GM11168 (cell line): Measurements from ENCODE around the gene RCAN2.

Source experiments
- in situ Hi-C: fragments of 300-500 bp; cut with MboI; formaldehyde crosslinking; loops from one replicate; pipeline ENCODE4 v1.12.0; 2022; ENCODE audit warnings: low sequenced_read_pairs; ENCODE audit not compliant: unreplicated experiment

Gene RCAN2

GRCh38 chr6:46306431-46306830, 184.8 kb downstream of the RCAN2 start:
- in situ Hi-C loops, result no loop called here

DNA sequence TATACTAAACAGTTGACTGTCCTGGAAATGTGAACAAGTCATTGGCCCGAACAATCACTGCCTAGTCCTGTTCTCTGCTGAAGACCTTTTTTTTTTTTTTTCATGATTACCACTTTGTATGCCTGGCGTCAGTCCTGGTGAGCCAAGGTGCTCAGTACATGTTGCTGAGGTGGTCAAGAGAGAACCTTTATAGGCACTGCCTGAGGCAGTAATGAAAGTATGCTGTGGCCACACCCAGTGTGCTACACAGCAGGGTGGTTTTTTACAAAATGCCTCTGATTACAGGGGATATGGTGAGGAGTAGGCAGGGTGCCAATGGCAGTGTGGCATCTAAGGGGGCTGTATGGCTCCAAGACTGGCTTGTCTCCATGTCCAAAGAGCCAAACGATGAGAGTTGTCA, 185.4 kb downstream of the RCAN2 start:
- in situ Hi-C loops, result no loop called here

DNA sequence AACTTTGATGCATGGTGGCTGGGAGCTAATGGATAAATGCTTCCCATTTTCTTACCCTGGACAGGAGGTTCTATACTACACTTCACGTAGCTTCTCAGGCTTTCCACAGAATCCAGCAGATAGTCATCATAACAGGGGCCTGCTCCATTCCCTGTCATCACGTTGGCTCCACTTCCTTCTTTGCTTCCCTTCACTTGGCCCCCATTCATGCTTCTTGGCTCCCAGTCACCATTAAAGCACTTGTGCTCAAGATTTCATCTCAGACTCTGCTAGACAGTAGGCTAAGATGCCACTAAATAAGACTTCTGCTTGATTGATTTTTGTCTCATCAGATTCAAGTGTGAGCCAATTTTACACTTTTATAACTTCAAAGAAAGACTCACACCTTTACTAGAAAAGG, 186.0 kb downstream of the RCAN2 start:
- in situ Hi-C loops, result no loop called here

DNA sequence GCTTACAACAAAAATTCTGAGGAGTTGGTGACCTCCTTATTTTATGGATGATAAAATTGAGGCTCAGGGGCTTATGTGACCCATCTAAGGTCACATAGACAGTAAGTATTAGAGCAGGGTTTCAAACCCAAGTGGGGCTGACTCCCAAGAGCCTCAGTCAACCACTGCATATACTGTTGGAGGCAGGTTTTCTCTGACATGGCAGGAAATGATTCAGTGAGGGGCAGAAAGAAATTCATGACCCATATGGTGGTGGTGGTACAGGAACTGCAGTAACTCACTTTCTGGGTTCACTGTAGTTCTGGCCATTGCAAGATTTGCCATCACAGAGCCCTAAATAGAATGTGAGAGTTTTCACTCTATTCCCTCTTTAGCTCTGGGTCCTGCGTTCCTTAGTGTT, 188.4 kb downstream of the RCAN2 start:
- in situ Hi-C loops, result no loop called here

GRCh38 chr6:46302176-46302575, 189.1 kb downstream of the RCAN2 start:
- in situ Hi-C loops, result no loop called here

GRCh38 chr6:46299253-46299652, 192.0 kb downstream of the RCAN2 start:
- in situ Hi-C loops, result no loop called here

DNA sequence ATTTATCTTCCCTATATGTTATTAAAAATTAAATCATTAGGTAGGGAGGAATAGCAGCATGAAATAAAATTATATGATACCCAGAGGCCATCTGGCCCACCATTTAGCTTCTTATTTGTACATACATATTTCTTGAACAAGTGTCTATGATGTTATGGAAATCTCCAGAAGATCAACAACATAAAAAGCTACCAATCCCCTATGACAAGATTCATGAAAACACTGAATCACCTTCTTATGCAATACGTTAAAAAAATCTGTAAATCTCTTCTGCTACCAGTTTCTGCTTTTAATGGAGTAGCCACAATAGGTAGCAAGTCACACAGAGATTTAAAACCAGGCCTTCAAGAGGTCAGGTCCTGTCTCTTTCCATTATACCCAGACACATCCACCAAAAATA, 194.7 kb downstream of the RCAN2 start:
- in situ Hi-C loops, result no loop called here

GRCh38 chr6:46293641-46294316, 197.5 kb downstream of the RCAN2 start:
- in situ Hi-C loops, result no loop called here

DNA sequence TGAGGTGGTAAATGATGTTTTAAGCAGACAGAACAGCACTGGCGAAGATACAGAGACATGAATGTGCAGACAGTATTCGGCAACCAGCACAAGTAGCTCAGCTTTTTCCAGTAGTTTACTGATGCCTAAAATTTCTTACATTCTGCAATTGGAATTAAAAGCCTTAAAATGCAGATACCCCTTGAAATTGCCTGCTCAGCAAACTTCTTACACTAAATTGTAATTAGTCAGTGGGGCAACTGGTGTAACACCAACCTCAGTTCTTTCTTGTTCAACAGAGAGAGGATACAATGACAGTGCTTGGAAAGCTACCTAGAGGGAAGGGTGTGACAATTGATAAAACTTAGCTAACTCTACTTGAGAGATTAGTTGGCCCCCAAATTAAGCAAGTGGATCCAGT, 199.4 kb downstream of the RCAN2 start:
- in situ Hi-C loops, result no loop called here

GRCh38 chr6:46291275-46291633, 200.0 kb downstream of the RCAN2 start:
- in situ Hi-C loops, result no loop called here

- in situ Hi-C loops, result no loop called here
These were observed 200.6 kb downstream of the RCAN2 start for GRCh38 chr6:46290421-46291274.

GRCh38 chr6:46289898-46290297, 201.4 kb downstream of the RCAN2 start:
- in situ Hi-C loops, result no loop called here

- in situ Hi-C loops, result no loop called here
These were observed 202.4 kb downstream of the RCAN2 start for GRCh38 chr6:46288835-46289234.

DNA sequence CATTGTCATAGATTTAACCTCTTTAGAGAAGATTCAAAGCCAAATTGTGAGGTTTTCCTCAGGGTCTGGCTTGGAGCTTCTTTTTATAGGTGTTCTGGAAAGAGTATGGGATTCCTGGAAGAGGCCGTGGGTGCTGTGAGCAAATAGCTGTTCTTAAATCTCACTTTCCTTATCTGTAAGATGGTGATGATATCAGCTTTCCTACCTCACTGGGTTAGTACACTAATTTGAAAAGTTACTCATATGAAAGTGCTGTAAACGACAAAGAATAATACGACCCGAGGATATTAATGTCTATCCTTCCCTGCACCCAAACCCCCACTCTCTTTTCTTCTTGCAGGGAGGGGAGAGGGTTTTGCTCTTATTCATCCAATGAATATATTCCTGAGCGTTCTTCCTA, 203.6 kb downstream of the RCAN2 start:
- in situ Hi-C loops, result no loop called here

GRCh38 chr6:46287043-46287442, 204.2 kb downstream of the RCAN2 start:
- in situ Hi-C loops, result no loop called here

DNA sequence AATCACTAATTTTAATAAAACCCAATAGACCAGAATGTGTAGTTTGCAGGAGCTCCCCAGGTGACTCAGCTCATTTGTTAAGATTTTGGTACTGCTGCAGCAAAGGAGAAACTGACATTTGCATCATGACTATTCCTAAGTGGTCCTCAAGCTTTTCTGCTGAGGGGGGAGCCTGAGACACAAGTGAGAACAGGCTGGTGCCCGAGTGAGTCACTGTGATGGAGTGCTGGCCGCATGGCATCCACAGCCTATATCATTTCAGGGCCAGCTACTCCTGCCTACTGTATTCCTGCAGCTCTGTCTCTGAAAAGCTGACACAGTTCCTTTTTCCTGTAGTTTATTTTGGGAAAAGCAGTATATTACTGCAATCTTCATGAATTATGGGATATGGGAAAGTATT, 206.8 kb downstream of the RCAN2 start:
- in situ Hi-C loops, result no loop called here

GRCh38 chr6:46281110-46281509, 210.1 kb downstream of the RCAN2 start:
- in situ Hi-C loops, result no loop called here

- in situ Hi-C loops, result no loop called here
These were observed 211.4 kb downstream of the RCAN2 start for GRCh38 chr6:46279874-46280273.

DNA sequence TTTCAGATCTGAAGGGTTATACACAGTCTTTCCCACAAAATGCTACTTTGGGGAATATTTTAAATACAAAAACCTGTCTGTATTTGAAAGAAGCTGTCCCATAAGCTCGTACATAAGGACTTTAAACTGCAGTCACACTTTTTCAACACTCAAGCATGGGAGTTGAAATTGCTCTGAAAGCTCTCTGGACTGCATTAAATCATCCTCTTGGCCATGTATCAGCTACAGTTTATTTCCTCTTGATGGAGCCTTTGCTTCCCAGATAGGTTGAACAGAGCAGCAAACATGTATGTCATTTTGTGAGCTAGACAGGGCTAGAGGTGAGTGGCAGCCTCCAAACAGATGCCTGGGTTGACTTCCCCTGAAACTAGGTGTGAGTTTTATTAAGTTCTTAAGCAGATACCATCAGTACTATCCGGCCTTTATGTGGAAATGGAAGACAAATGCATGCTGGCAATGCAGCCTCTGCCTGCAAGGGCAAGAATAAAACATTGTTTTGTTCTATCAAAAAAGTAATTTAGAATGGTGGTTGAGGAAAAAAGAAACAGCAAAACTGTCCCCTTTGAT, 214.6 kb downstream of the RCAN2 start:
- in situ Hi-C loops, result no loop called here

GRCh38 chr6:46274502-46274901, 216.7 kb downstream of the RCAN2 start:
- in situ Hi-C loops, result no loop called here

DNA sequence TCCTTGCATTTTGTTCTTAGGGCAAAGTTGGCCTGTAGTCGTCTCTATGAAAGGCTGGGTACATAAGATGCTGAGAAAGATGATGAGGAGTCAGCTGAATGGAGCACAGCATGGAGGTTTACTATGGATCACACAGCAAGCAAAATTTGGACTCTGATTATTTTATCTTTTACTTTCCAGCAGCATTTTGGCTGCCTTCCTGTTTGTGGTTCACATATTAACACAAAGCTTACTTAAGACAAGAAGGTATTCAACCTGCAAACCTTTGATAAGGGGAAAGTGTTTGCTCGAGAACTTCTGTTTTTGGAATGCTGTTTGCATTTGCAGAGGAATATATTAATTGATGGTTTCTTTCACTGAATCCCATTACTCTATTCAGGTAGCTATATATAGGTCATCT, 217.3 kb downstream of the RCAN2 start:
- in situ Hi-C loops, result no loop called here

DNA sequence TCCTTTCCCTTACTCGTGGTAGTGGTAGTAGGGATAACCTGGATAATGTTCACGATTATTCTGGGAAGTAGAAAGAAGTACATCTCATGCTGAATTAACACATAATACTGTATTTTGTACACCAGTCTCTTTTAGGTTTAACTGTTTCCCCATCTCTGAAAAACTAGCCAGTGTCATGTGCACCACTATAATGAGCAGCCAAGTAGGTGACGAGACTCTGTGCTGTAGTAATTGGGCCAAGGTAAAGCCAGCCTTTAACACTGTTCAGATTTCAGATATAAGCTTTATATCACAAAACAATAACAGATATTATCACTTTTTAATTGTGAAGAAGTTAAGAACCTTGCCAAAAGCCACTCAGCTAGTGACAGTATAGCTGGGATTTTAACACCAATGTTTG, 219.5 kb downstream of the RCAN2 start:
- in situ Hi-C loops, result no loop called here
